SH-SY5Y (cell line): Measurements from ENCODE around the gene ZC2HC1B.

Source experiments
- GATA2 ChIP-seq: IDR thresholded peaks from 2 replicates; pipeline ENCODE4 v1.6.1; 2011; ENCODE audit warnings: mild to moderate bottlenecking, low read depth, low read length
- GATA3 ChIP-seq: IDR thresholded peaks from 2 replicates; pipeline ENCODE4 v1.6.1; 2011; ENCODE audit warnings: low read depth, mild to moderate bottlenecking, low read length, moderate library complexity

Gene ZC2HC1B

GRCh38 chr6:143857651-143858050 lies 6.6 kb upstream of the ZC2HC1B start:
- TF ChIP-seq GATA3 (no peak), GATA2 (no peak)

DNA sequence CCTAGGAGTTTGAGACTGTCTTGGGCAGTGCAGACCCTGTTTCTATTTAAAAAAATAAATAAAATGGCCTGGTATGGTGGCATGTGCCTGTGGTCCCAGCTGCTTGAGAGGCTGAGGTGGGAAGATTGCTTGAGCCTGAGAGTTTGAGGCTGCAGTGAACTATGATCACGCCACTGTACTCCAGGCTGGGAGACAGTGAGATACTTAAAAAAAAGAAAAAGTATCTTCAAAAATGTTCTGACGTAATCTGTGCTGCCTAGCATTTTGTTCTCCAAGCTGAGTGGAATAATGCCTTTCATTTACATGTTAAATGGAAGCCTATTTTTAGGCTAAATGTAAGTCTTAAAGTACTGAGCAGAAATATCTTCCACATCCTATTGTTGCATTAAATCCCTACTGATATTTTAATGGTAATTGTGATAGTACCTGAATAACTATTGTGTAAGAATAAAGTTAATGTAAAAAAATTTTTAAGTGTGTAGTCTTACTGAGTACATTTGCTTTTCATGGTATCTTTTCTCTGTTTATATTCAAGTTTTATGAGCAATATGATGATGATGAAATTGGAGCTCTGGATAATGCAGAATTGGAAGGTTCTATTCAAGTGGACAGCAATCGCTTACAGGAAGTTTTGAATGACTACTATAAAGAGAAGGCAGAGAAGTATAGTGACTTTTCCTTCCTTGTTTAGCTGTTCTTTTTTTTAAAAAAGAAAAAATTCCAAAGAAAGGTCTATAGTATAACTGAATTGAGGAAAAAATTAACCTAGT lies 4.2 kb upstream of the ZC2HC1B start:
- no peak for TF ChIP-seq GATA2
- TF ChIP-seq GATA3: no peak

DNA sequence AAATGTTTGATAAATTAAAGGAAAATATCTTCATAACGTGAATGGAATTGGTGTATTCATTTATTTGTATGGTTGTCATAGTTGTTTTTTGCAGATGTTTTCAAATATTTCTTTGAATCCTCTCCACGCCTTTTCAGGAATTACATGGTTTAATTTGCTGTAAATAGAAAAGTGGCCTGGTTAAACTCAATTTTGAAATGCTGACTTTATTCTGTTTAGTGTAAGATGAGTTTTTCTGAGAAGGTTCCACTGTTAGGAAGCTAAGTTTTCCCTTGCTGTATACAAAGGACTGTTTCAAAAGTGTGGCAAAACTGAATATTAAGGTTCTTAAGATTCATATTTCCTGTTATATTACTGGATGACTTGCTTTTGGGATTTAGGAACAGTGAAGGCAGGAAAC lies 503 bp upstream of the ZC2HC1B start:
- TF ChIP-seq GATA3 (no peak), GATA2 (no peak)

DNA sequence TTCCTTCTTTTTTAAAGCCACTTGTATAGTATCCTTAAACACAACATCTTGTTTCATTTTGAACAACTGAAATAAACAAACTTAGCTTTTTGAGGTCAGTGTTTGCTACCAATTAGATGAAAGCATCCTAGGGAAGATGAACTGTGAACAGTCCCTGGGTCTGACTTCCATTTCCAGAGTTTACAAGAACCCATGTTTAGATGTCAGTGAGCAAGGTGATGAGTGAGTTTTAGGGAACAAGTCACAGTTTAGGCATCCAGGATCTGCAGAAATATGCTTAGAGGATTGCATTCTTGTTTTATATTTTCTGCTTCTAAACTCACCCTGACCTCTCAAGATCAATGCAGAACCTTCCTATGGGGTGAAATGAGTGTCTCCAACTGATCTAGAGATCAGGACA lies 3.0 kb downstream of the ZC2HC1B start:
- TF ChIP-seq GATA2 (no peak), GATA3 (no peak)

DNA sequence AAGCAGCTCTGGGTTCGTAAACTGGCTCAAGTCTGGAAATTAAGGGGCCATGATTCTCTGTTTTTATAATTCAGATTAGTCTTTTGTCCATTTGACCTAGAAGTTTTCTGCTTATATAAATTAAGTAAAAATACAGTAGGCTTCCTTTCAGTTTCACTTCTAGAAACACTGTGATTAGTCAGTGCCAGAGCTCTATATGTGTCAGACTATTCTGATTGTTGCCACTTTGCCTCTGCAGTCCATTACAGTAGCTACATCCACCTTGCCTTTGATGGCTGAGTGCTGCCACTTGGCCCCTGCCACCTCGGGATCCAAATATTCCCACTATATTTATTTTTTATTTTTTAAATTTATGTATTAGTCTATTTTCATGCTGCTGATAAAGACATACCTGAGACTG lies 7.9 kb downstream of the ZC2HC1B start:
- no peak for TF ChIP-seq GATA3

GRCh38 chr6:143877584-143878271 lies 13.5 kb downstream of the ZC2HC1B start:
- no peak for TF ChIP-seq GATA2

GRCh38 chr6:143878272-143878760 lies 14.0 kb downstream of the ZC2HC1B start:
- TF ChIP-seq GATA3 (no peak), GATA2 (no peak)

- no peak for TF ChIP-seq GATA3
- TF ChIP-seq GATA2: no peak
Measured at GRCh38 chr6:143880412-143880811, 16.1 kb downstream of the ZC2HC1B start.

DNA sequence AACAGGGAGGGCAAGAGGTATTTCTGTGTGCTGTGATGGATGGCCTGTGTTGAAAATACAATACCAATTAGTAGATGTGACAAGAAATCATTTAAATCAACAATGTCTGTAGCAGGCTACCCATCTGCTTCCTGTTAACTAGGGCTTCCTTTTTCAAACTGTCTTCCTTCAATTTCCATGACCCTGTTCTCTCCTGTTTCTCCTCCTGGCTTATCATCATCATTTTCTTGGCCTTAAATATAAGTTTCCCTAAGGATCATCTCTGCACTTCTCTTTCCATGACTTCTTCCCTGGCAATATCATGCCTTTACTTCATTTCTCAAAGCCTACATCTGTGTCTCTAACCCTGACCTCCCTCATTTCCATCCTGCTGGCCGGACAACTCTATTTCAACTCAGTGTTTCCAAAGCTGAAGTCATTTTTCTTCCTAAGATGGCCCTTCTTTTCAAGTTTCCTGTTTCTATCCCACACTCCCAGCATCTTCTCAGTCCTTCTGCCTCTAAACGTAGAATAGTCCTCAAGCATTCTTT lies 18.2 kb downstream of the ZC2HC1B start:
- TF ChIP-seq GATA3: no peak
- TF ChIP-seq GATA2: no peak

DNA sequence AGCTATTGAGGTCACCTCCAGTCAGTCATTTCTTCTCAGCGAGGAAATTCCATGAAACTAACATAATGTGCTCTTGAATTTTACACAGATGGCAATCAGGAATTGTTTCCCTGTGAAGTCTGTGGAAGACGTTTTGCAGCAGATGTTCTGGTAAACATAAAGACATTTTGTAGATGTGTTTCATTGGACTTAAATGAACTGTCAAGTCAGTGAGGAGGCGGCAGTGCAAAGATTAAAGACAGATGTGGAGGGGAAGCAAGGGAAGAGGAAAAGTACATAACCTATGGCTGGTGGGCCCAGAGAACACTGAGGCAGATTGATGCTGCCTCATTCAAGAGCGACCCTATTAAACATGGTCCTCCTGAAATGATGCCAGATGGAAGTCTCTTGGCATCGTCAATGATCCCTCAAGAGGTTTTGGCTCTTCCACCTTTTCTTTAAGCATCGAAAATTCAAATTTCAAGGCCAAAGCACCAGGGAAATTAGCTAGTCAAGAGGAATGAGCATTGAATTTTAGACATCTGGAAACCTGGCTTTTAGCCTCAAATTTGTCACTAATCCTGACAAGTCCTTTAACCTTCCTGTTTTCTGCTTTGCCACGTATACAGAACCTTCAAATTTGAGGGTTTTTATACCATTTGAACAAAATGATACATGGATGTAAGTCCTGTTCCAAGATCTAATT lies 20.1 kb downstream of the ZC2HC1B start:
- TF ChIP-seq GATA2: no peak
- TF ChIP-seq GATA3: no peak

- TF ChIP-seq GATA3 (no peak), GATA2 (no peak)
Measured at GRCh38 chr6:143885116-143885515, 20.8 kb downstream of the ZC2HC1B start.

- TF ChIP-seq GATA2 (no peak), GATA3 (no peak)
Measured at GRCh38 chr6:143894655-143895054, 30.4 kb downstream of the ZC2HC1B start.

- TF ChIP-seq GATA3 (no peak), GATA2 (no peak)
Measured at GRCh38 chr6:143896126-143896860, 32.0 kb downstream of the ZC2HC1B start.

- no peak for TF ChIP-seq GATA3
- TF ChIP-seq GATA2: no peak
Measured at GRCh38 chr6:143900358-143900757, 36.1 kb downstream of the ZC2HC1B start.
